Activated CD4-positive, alpha-beta T cell treated with anti-CD3 and anti-CD28 coated beads, Interleukin-2, amount 10 ng/mL, durations not matched to agents 7 days and 5 days (primary cell): ENCODE results near the gene ANKS1A. TPM values are rescaled to one million over a fixed set of nuclear protein-coding genes. Genes with fewer than 3 reads are reported as not detected.

ENCODE experiments used
- CTCF ChIA-PET: fragments of 350-600 bp; sonication (Branson Sonifier 250); formaldehyde crosslinking; loops from one replicate; lab custom pipeline; 2021; ENCODE audit warnings: antibody characterized with exemption; lab: Charles Lee
- POLR2A ChIA-PET: fragments of 350-600 bp; sonication (Branson Sonifier 250); formaldehyde crosslinking; loops from one replicate; lab custom pipeline; 2021; ENCODE audit warnings: antibody characterized with exemption; lab: Charles Lee
- DNase-seq: peaks from one replicate; pipeline ENCODE4 v3.0.0-alpha.2; 2020
- H3K27ac Mint-ChIP-seq: one replicate; pipeline ENCODE4 v1.8.0; 2021; ENCODE audit warnings: mild to moderate bottlenecking, moderate library complexity, mixed read lengths
- H3K27me3 Mint-ChIP-seq: one replicate; pipeline ENCODE4 v1.8.0; 2021; ENCODE audit warnings: mixed read lengths
- H3K36me3 Mint-ChIP-seq: one replicate; pipeline ENCODE4 v1.8.0; 2021; ENCODE audit warnings: low read depth, mixed read lengths
- H3K4me1 Mint-ChIP-seq: one replicate; pipeline ENCODE4 v1.8.0; 2021; ENCODE audit warnings: mixed read lengths
- H3K4me3 Mint-ChIP-seq: one replicate; pipeline ENCODE4 v1.8.0; 2021; ENCODE audit warnings: mild to moderate bottlenecking, moderate library complexity, mixed read lengths
- H3K9me3 Mint-ChIP-seq: one replicate; pipeline ENCODE4 v1.8.0; 2021; ENCODE audit warnings: mixed read lengths
- total RNA-seq, 2 experiments: library from RNA; stranded (reverse); gene quantifications; one replicate each; pipeline ENCODE4 v1.2.3, GENCODE V29; 2021

Gene ANKS1A
- total RNA-seq, 2 experiments from 2014 or later: 8.4 to 8.8 TPM

DNA sequence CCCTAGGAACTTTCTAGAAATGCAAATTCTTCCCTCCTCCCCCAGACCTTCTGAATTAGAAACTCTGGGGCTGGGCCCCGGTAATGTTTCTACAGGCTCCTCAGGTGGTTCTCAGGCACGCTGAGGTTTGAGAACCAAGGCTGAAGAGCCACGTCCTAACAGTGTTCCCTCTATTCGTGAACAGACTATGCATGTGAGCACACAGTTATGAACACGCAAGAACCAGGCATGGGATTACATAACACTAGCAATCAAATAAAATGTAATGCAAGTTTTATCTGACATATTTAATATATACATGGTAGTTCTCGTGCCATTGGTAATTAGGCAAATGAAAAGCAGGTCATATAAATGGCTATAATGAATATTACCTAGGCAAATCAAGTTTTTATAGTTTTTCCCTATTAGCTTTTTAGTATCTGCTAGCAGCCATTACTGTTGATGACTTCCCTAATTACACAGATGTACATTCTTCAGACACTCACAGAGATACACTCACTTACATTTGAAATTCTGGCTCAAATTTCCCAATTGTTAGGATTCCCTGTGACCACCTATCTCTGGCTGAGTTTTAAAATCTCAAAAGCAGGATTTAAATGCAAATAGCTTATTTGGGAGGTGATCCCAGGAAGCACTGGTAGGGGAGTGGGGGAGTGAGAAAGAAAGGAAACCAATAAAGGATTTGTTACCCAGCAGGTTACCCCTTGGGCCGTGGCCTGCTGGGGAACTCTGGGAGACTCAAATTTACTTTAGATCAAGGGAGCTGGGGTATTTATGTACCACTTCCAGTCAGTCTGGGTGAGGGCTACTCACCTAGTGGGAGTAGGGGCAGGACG, 148.0 kb downstream of the ANKS1A start:
- no peak overlapping the region for H3K4me3 Mint-ChIP-seq
- no peak for DNase-seq
- no peak overlapping the region for H3K27ac Mint-ChIP-seq
- ChIA-PET CTCF (interaction anchor here (0.6 kb wide), 1 partner anchor 95 kb away, joined by 3 read pairs; no protein-coding TSS in a partner anchor), POLR2A (no interaction called here)
- H3K9me3 Mint-ChIP-seq: no peaks in the 10 kb centered on the region
- no peaks in the 10 kb centered on the region for H3K36me3 Mint-ChIP-seq
- no peaks in the 10 kb centered on the region for H3K27me3 Mint-ChIP-seq
- peaks cover 3% of the 10 kb centered on the region for H3K4me1 Mint-ChIP-seq

DNA sequence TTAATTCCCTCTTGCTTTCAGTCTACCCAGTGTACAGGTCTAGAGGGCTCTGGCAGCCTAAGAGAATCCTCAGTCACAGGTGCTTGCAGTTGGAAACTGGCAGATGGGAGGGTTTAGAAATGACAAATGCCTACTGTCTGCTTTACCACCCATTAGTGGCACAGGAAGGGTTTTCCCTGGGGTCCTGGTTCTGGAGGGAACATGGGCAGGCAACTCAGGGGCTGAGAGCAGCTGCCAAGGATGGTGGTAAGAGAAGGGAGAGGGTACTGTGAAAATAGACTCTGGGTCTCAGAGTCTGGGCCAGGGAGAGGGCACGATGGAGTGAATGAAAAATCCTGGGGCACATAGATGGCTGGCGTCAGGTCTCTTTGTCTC, 148.6 kb downstream of the ANKS1A start:
- Mint-ChIP-seq H3K4me1 (peaks cover 3% of the 10 kb centered on the region), H3K4me3 (no peak overlapping the region), H3K9me3 (no peaks in the 10 kb centered on the region), H3K36me3 (no peaks in the 10 kb centered on the region), H3K27ac (no peak overlapping the region), H3K27me3 (no peaks in the 10 kb centered on the region)
- POLR2A ChIA-PET: no interaction called here
- DNase-seq: no peak
- CTCF ChIA-PET: interaction anchor here (0.6 kb wide), 1 partner anchor 95 kb away, joined by 3 read pairs; no protein-coding TSS in a partner anchor

DNA sequence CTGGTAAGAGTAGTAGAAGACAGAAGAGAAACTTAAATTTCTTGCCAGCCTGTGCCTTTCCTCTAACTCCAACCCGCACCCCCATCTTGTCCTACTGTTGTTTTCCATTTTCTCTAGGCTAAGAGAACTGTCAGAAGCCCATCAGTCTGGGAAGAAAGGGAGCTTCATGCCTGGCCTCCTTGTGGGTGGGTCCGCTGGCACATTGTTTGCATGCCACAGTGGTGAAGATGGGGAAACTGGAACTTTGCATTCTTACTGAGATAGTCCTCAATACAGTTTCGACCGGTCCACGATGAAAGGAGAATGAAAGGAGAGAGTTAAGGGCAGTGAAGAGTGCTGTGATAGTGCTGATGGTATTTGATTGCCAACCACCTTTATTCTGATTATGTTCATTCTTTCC, 149.0 kb downstream of the ANKS1A start:
- H3K36me3 Mint-ChIP-seq: no peaks in the 10 kb centered on the region
- H3K9me3 Mint-ChIP-seq: no peaks in the 10 kb centered on the region
- H3K27ac Mint-ChIP-seq: no peak overlapping the region
- no peak for DNase-seq
- peaks cover 3% of the 10 kb centered on the region for H3K4me1 Mint-ChIP-seq
- H3K4me3 Mint-ChIP-seq: no peak overlapping the region
- POLR2A ChIA-PET: no interaction called here
- CTCF ChIA-PET: no interaction called here
- no peaks in the 10 kb centered on the region for H3K27me3 Mint-ChIP-seq

DNA sequence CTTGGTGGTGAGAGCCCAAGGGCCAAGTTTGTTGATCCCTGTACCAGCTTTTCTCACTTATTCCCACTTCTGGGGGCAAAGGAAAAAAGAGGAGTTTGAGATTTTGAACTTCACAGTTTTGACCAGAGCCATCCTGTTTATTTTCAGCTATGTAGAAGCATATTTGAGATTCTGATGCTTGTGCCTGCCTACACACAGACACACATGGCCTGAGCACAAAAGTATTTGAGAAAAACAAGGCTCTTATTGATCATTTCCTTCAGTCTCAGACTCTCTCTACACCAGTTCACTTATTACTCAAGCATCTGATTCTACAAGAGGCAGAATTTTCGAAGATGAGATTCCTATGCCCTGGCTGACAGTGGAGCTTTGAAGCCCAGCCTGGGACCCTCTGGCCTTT, 151.3 kb downstream of the ANKS1A start:
- Mint-ChIP-seq H3K4me3 (no peak overlapping the region), H3K4me1 (peaks cover 3% of the 10 kb centered on the region), H3K27ac (no peak overlapping the region), H3K36me3 (no peaks in the 10 kb centered on the region), H3K9me3 (no peaks in the 10 kb centered on the region), H3K27me3 (no peaks in the 10 kb centered on the region)
- DNase-seq: no peak
- POLR2A ChIA-PET: no interaction called here
- CTCF ChIA-PET: interaction anchor here (1.3 kb wide), 1 partner anchor 18 kb away, joined by 3 read pairs; no protein-coding TSS in a partner anchor

DNA sequence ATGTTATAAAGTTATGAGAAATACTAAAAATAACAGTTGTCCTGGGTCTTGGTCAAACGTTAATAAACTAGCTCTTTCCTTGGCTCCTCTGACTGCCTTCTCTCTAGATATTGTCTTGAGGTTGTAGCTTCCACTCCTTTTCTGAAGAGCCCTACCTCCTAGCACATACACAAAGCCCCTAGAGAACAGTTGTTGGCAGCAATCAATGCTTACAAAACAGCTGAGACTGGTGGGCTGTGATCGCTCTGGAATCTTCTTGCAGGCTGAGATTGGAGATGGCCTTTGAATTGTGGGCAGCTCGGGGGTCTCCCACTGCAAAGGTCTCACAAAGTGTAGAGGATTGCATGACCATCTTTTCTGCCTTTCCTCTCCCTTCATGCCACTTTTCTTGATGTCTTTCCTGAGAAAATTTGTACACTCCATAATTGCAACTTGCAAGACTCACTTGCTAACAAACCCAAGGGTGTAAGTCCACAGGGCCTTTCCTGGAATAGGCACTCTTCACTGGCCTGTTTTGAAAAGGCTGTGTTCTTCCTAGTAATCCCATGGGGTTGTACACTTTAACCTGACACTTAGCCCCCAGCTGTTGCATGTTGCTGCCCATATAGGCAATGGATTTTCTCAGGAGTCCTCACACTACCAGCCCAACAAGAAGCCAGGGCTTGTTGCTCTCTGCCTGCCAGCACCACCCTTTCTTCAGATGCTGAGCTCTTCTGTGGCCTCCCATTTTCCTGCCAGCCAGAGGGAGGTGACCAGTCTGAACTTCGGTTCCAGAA, 152.2 kb downstream of the ANKS1A start:
- Mint-ChIP-seq H3K36me3 (no peaks in the 10 kb centered on the region), H3K9me3 (no peaks in the 10 kb centered on the region), H3K4me1 (no peaks in the 10 kb centered on the region), H3K27me3 (no peaks in the 10 kb centered on the region), H3K4me3 (no peak overlapping the region), H3K27ac (no peak overlapping the region)
- DNase-seq: no peak
- ChIA-PET POLR2A (no interaction called here), CTCF (interaction anchor here (0.9 to 1.3 kb wide), 2 partner anchors 19 to 36 kb away, joined by 3 read pairs; no protein-coding TSS in a partner anchor)

DNA sequence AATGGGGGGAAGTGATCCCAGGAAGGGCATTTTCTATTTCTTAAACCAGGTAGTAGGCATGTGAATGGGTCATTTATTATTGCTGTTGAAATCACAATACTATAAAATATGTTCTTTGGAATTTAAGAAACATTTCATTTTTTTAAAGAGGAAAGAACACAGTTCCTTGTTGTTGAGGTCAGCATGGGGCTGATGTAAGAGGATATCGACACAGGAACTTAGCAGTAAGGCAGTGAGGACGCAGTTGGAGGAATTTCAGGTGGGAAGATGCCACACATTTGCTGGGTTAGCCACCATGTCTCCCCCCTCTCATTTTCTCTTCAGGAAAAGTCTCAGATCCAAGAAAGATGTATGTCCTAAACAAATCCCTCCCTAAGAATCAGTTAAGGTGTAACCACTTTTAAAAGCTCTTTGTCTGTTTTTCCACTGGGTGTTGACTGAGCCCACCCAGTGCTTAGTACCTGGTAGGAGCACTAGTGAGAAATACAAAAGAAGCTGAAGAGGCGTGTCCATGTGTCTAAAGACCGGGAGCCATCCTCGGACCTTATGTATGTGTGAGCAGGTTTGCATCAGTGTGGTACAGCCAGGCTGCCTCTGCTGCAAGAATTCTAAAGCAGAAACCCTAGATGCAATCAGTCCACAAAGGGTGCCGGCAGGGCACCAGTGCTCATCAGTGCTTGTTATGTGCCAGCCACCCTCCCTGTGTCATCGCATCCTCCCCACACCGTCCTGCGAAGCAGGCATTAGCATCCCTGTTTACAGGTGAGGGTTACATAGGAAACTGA, 153.2 kb downstream of the ANKS1A start:
- Mint-ChIP-seq H3K4me3 (no peak overlapping the region), H3K9me3 (no peaks in the 10 kb centered on the region), H3K27ac (no peak overlapping the region), H3K4me1 (peaks cover 7% of the 10 kb centered on the region), H3K27me3 (no peaks in the 10 kb centered on the region), H3K36me3 (no peaks in the 10 kb centered on the region)
- POLR2A ChIA-PET: no interaction called here
- DNase-seq: no peak
- CTCF ChIA-PET: no interaction called here

DNA sequence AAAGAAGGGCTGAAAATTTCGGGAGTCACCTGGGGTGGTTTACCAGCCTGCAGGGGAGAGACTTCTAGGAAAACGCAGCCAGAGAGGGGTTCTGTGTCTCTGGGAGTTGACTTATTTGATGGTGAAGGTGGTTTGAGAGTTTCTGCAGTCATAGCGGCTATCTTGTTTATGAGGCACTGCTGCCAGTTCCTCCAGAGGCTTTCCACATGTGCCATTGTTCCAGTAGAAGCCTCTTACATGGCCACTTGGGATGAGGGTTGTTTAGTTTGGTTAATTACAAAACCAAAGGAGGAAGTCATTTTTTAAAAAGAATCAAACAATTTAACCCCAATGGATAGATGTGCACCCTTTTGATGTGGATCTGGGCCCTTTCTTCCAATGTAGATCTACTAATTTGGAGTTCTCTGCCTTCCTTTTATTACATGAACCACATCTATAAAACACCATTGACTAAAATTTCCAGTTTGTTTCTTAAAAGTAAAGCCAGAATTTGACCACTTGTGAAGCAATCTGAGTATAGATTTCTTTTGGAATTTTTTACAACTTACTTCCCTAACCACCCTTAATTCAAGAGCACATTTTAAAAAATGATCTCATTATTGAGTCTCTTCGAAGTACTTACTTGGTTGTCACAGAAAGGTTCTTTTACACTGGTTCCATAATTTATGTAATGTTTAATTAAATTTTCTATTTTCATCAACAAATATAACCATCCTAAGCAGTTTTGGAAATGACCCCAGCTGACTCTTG, 154.5 kb downstream of the ANKS1A start:
- Mint-ChIP-seq H3K4me1 (peaks cover 7% of the 10 kb centered on the region), H3K4me3 (no peak overlapping the region), H3K9me3 (no peaks in the 10 kb centered on the region), H3K27ac (no peak overlapping the region), H3K27me3 (no peaks in the 10 kb centered on the region), H3K36me3 (no peaks in the 10 kb centered on the region)
- ChIA-PET POLR2A (no interaction called here), CTCF (interaction anchor here (1.4 kb wide), 1 partner anchor 32 kb away, joined by 6 read pairs; no protein-coding TSS in a partner anchor)
- DNase-seq: no peak

DNA sequence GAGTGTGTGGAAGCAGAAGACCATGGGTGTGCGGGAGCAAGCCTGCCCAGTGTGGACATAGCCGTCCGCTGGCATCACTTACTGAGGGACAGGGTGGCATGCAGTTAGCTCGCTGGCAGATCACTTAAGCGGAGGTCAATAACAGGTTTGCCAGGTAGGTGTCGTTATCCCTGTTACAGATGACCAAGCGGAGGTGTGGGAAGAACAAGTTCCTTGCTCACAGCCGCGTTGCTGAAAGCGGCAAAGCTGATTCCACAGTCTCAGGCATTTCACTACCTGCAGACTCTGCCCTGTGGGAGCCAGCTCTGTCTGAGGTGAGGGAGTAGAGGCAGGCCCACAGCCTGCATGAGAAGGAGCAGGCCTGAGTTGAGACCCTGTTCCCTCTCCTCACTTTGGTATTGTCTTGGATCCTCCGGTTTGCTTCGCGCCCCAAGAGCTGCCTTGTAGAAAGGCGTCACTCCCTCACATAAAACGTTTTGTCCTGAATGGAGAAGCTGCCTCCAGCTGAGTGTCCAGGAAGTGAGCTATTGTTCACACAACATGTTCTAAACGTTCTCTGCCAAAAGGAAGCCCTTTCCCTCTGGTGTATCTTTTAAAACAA, 155.2 kb downstream of the ANKS1A start:
- Mint-ChIP-seq H3K9me3 (no peaks in the 10 kb centered on the region), H3K36me3 (no peaks in the 10 kb centered on the region)
- CTCF ChIA-PET: interaction anchor here (1.4 kb wide), 1 partner anchor 32 kb away, joined by 6 read pairs; no protein-coding TSS in a partner anchor

DNA sequence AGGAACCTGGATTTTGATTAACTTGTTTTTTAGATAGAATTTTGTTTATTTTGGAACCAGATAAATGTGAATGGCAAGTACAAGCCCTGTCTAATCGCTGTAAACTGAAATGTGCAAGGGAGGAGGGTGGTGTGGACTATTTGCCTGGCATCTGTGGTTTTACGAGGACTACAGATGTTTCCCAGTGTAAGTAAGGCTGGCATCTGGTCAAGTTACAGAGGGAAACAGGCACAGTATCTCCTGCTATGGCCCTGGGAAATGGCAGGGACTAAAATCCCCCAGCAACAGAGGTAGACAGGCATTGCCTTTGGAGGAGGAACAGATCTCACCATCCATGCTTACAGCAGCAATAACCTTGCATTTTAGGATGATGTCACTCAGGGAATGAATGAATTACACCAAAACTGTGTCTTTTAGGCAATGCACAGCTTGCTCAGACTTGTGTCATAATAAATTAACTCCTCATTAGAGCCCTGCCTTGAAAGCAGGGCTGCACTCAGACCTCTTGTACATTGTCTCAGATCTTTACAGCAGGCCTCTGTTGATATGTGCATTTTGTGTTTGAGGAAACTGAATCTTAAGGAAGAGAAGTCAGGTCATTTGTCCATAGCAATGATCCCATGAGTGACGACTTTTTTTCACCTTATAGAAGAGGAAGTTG, 155.8 kb downstream of the ANKS1A start:
- Mint-ChIP-seq H3K4me3 (no peak overlapping the region), H3K36me3 (no peaks in the 10 kb centered on the region), H3K9me3 (no peaks in the 10 kb centered on the region), H3K27me3 (no peaks in the 10 kb centered on the region), H3K4me1 (peaks cover 7% of the 10 kb centered on the region), H3K27ac (no peak overlapping the region)
- ChIA-PET POLR2A (no interaction called here), CTCF (interaction anchor here (0.6 to 1.1 kb wide), 2 partner anchors 29 to 196 kb away, joined by 3 read pairs; no protein-coding TSS in a partner anchor)
- no peak for DNase-seq

More for the DNA sequence above, 155.2 kb downstream of the ANKS1A start:
- Mint-ChIP-seq H3K27me3 (no peaks in the 10 kb centered on the region), H3K4me1 (peaks cover 7% of the 10 kb centered on the region), H3K27ac (no peak overlapping the region), H3K4me3 (no peak overlapping the region)
- POLR2A ChIA-PET: no interaction called here
- no peak for DNase-seq

DNA sequence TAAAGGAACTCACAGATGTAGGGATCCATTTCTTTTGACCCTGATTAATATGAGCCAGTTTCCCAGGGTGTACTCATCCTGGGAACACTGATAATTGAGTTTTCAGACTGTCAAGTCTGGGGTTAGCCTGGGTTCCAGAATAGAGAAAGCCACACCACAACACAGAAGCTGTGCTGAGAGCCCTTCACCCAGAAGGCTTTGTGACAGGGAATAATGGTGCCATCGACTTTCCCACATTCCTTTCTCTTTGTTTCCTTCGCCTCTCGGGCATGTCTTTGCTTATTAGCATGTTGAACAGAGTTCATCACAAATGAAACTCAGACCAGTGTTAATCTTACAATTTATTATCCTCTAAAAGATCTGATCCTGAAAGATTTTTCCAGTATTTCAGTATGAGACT, 157.0 kb downstream of the ANKS1A start:
- POLR2A ChIA-PET: no interaction called here
- no peak overlapping the region for H3K27ac Mint-ChIP-seq
- DNase-seq: no peak
- H3K4me1 Mint-ChIP-seq: peaks cover 7% of the 10 kb centered on the region
- H3K4me3 Mint-ChIP-seq: no peak overlapping the region
- H3K36me3 Mint-ChIP-seq: no peaks in the 10 kb centered on the region
- no peaks in the 10 kb centered on the region for H3K9me3 Mint-ChIP-seq
- CTCF ChIA-PET: interaction anchor here (0.8 to 1.1 kb wide), 2 partner anchors 24 to 195 kb away, joined by 3 to 4 read pairs; no protein-coding TSS in a partner anchor
- no peaks in the 10 kb centered on the region for H3K27me3 Mint-ChIP-seq

DNA sequence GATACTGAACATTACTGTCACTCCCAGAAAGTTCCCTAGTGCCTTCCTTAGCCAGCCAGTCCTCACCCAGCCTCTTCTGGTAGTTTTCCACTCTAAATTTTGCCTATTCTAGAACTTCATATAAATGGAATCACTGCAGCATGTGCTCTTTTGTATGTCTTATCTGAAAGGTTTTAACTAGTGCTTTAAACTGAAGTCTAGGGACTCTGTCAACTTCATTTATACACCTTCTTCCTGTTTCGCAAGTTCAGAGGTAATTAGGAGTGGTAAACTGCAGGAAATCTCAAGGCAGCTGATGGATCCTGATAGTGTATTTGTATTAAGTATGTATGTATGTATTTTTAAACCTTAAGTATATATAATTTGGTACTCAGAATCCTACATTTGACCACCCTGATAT, 157.8 kb downstream of the ANKS1A start:
- Mint-ChIP-seq H3K36me3 (no peaks in the 10 kb centered on the region), H3K27me3 (no peaks in the 10 kb centered on the region), H3K27ac (no peak overlapping the region), H3K4me3 (no peak overlapping the region), H3K4me1 (peaks cover 7% of the 10 kb centered on the region), H3K9me3 (no peaks in the 10 kb centered on the region)
- ChIA-PET POLR2A (no interaction called here), CTCF (no interaction called here)
- DNase-seq: no peak
